Measurements from ENCODE around the gene SIM1.

DNA sequence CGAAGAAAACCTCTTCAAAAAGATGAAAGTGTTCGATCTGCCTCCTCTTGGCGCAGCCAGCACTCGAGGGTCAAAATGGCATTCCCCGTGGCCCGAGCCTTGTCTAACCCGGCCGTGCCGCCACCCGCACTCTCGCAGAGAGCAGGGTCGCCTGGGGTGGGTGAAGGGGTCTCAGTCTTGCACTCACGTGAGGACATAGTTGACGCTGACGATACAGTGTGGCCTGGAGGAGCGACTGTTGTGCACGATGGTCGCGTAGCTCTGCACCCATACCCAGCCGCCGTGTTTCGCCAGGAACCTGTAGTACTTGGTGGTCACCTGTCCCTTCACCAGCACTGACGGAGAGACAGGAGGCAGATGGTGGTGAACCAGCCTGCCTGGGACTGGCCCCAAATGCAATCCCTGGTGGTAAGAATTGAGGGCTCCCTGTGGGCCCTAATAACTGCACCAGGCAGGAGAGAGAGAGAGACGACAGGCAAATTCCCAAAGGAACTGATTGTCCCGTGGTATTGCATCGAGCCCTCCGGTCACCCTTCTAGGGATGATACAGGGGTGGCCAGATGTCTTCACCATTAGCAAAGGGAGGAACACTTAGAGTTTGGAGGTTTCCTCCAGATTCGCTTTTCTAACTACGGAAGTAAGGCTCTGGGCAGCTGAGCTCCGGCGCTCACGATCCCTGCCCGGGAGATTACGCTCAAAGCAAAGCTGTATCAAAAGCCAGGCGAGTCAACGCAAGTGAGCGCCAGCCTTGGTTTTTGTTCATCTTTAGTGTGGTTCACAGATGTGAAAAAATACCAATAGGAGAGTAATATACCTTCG lies 17.4 kb downstream of the SIM1 start:
- no peak for TF ChIP-seq CTCF (IDR thresholded peaks at IDR 0.05; ENCODE audit: low read depth, low read length)
- TF ChIP-seq POLR2A (IDR thresholded peaks at IDR 0.05; ENCODE audit: extremely low read depth, insufficient read length) = no peak
- TF ChIP-seq MYC (IDR thresholded peaks at IDR 0.05; ENCODE audit: low read depth, low read length) = no peak
- TF ChIP-seq, protein P1, sequence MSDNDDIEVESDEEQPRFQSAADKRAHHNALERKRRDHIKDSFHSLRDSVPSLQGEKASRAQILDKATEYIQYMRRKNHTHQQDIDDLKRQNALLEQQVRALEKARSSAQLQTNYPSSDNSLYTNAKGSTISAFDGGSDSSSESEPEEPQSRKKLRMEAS (IDR thresholded peaks at IDR 0.05; ENCODE audit: low read depth, low read length) = no peak
